ENCODE measurements around the gene FRMPD2. TPM values are rescaled to one million over a fixed set of nuclear protein-coding genes. Genes with fewer than 3 reads are reported as not detected.

The FRMPD2 gene
- total RNA-seq, 1 experiment from 2014 or later, result 1.1 TPM

- H3K36me3 Mint-ChIP-seq, result no peaks in the 10 kb centered on the region
- H3K9me3 Mint-ChIP-seq, result no peaks in the 10 kb centered on the region
Observed at GRCh38 chr10:48247680-48248079, 26.8 kb downstream of the FRMPD2 start.

More at GRCh38 chr10:48247680-48248079, 26.8 kb downstream of the FRMPD2 start:
- Mint-ChIP-seq H3K4me3 (no peak overlapping the region), H3K4me1 (peaks cover 34% of the 10 kb centered on the region), H3K27ac (no peak overlapping the region), H3K27me3 (ENCODE audit: low read depth) (no peaks in the 10 kb centered on the region; the same call in 1 of the 2 replicates)
- TF ChIP-seq ZNF671 (CRISPR knock-in tag; IDR thresholded peaks at IDR 0.05), result no peak
- TF ChIP-seq FOXK1 (CRISPR knock-in tag; IDR thresholded peaks at IDR 0.05), result no peak
- TF ChIP-seq GTF2I (CRISPR knock-in tag; conservative IDR thresholded peaks at IDR 0.05), result no peak
- no peak for TF ChIP-seq MLX (CRISPR knock-in tag; IDR thresholded peaks at IDR 0.05)
- no peak for TF ChIP-seq GABPB1 (CRISPR knock-in tag; IDR thresholded peaks at IDR 0.05)
- TF ChIP-seq ZNF512 (CRISPR knock-in tag; IDR thresholded peaks at IDR 0.05; ENCODE audit: borderline replicate concordance), result no peak
- TF ChIP-seq CREB1 (CRISPR knock-in tag; IDR thresholded peaks at IDR 0.05), result no peak
- TF ChIP-seq NR2C2 (CRISPR knock-in tag; IDR thresholded peaks at IDR 0.05), result no peak
- TF ChIP-seq RORB (CRISPR knock-in tag; IDR thresholded peaks at IDR 0.05), result no peak
- no peak for TF ChIP-seq ZNF425 (CRISPR knock-in tag; conservative IDR thresholded peaks at IDR 0.05)
- no peak for TF ChIP-seq ATF3 (CRISPR knock-in tag; conservative IDR thresholded peaks at IDR 0.05)
- no peak for TF ChIP-seq ZNF138 (CRISPR knock-in tag; conservative IDR thresholded peaks at IDR 0.05)
- TF ChIP-seq ZNF396 (CRISPR knock-in tag; IDR thresholded peaks at IDR 0.05; ENCODE audit: borderline replicate concordance), result no peak
- no peak for TF ChIP-seq ARID4B (CRISPR knock-in tag; IDR thresholded peaks at IDR 0.05; ENCODE audit: borderline replicate concordance)
- no peak for TF ChIP-seq JAZF1 (CRISPR knock-in tag; IDR thresholded peaks at IDR 0.05)
- ATAC-seq, result no peak
- ChIA-PET CTCF (interaction anchor here (0.7 kb wide), 1 partner anchor 42 kb away, joined by 3 read pairs; no protein-coding TSS in a partner anchor), POLR2A (no interaction called here)
- no peak for DNase-seq (ENCODE audit: low spot score)

Data from WTC11 (cell line).